Measurements from ENCODE around the gene SORT1. TPM values are rescaled to one million over a fixed set of nuclear protein-coding genes. Genes with fewer than 3 reads are reported as not detected.

The SORT1 gene
- total RNA-seq, 1 donor from 2014 or later: 52.3 TPM

GRCh38 chr1:109331113-109331512 lies 66.6 kb downstream of the SORT1 start:
- no peaks in the 10 kb centered on the region for H3K27me3 Mint-ChIP-seq
- DNase-seq (ENCODE audit: extremely low spot score, unreplicated experiment): no peak
- no peak overlapping the region for H3K27ac Mint-ChIP-seq
- H3K36me3 Mint-ChIP-seq: peaks cover 54% of the 10 kb centered on the region
- H3K4me1 Mint-ChIP-seq (ENCODE audit: unreplicated experiment): no peaks in the 10 kb centered on the region
- no peak overlapping the region for H3K4me3 Mint-ChIP-seq
- TF ChIP-seq CTCF (conservative IDR thresholded peaks at IDR 0.05): no peak
- H3K9me3 Mint-ChIP-seq: peaks cover 4% of the 10 kb centered on the region

- H3K36me3 Mint-ChIP-seq: peaks cover 27% of the 10 kb centered on the region
- H3K4me3 Mint-ChIP-seq: no peak overlapping the region
- no peak overlapping the region for H3K27ac Mint-ChIP-seq
- no peak for TF ChIP-seq CTCF (conservative IDR thresholded peaks at IDR 0.05)
- H3K9me3 Mint-ChIP-seq: peaks cover 4% of the 10 kb centered on the region
- DNase-seq (ENCODE audit: extremely low spot score, unreplicated experiment): no peak
- no peaks in the 10 kb centered on the region for H3K4me1 Mint-ChIP-seq (ENCODE audit: unreplicated experiment)
- no peaks in the 10 kb centered on the region for H3K27me3 Mint-ChIP-seq
Measured at GRCh38 chr1:109327285-109327684, 70.4 kb downstream of the SORT1 start.

GRCh38 chr1:109322974-109323373 lies 74.7 kb downstream of the SORT1 start:
- H3K27ac Mint-ChIP-seq: no peak overlapping the region
- no peaks in the 10 kb centered on the region for H3K9me3 Mint-ChIP-seq
- peaks cover 7% of the 10 kb centered on the region for H3K4me1 Mint-ChIP-seq (ENCODE audit: unreplicated experiment)
- DNase-seq (ENCODE audit: extremely low spot score, unreplicated experiment): no peak
- H3K36me3 Mint-ChIP-seq: peaks cover 30% of the 10 kb centered on the region
- H3K27me3 Mint-ChIP-seq: no peaks in the 10 kb centered on the region
- TF ChIP-seq CTCF (conservative IDR thresholded peaks at IDR 0.05): no peak
- H3K4me3 Mint-ChIP-seq: no peak overlapping the region

GRCh38 chr1:109319114-109319513 lies 78.6 kb downstream of the SORT1 start:
- Mint-ChIP-seq H3K27ac (no peak overlapping the region), H3K36me3 (peaks cover 37% of the 10 kb centered on the region), H3K4me3 (no peak overlapping the region), H3K9me3 (no peaks in the 10 kb centered on the region), H3K27me3 (no peaks in the 10 kb centered on the region), H3K4me1 (ENCODE audit: unreplicated experiment) (peaks cover 7% of the 10 kb centered on the region)
- no peak for TF ChIP-seq CTCF (conservative IDR thresholded peaks at IDR 0.05)
- no peak for DNase-seq (ENCODE audit: extremely low spot score, unreplicated experiment)

GRCh38 chr1:109316506-109316905 lies 81.2 kb downstream of the SORT1 start:
- H3K4me3 Mint-ChIP-seq: no peak overlapping the region
- no peak for DNase-seq (ENCODE audit: extremely low spot score, unreplicated experiment)
- H3K36me3 Mint-ChIP-seq: peaks cover 29% of the 10 kb centered on the region
- H3K4me1 Mint-ChIP-seq (ENCODE audit: unreplicated experiment): peaks cover 7% of the 10 kb centered on the region
- no peaks in the 10 kb centered on the region for H3K27me3 Mint-ChIP-seq
- TF ChIP-seq CTCF (conservative IDR thresholded peaks at IDR 0.05): no peak
- H3K27ac Mint-ChIP-seq: no peak overlapping the region
- H3K9me3 Mint-ChIP-seq: no peaks in the 10 kb centered on the region

GRCh38 chr1:109315288-109315687 lies 82.4 kb downstream of the SORT1 start:
- no peaks in the 10 kb centered on the region for H3K27me3 Mint-ChIP-seq
- H3K36me3 Mint-ChIP-seq: peaks cover 24% of the 10 kb centered on the region
- no peak for DNase-seq (ENCODE audit: extremely low spot score, unreplicated experiment)
- no peak overlapping the region for H3K27ac Mint-ChIP-seq
- H3K4me3 Mint-ChIP-seq: no peak overlapping the region
- TF ChIP-seq CTCF (conservative IDR thresholded peaks at IDR 0.05): no peak
- no peaks in the 10 kb centered on the region for H3K9me3 Mint-ChIP-seq
- H3K4me1 Mint-ChIP-seq (ENCODE audit: unreplicated experiment): peaks cover 7% of the 10 kb centered on the region
